ENCODE measurements around the gene IMPA2. TPM values are rescaled to one million over a fixed set of nuclear protein-coding genes. Genes with fewer than 3 reads are reported as not detected.

IMPA2 gene
- total and polyA plus RNA-seq, 3 donors from 2014 or later: 16.6 to 21.3 (median 16.7) TPM

DNA sequence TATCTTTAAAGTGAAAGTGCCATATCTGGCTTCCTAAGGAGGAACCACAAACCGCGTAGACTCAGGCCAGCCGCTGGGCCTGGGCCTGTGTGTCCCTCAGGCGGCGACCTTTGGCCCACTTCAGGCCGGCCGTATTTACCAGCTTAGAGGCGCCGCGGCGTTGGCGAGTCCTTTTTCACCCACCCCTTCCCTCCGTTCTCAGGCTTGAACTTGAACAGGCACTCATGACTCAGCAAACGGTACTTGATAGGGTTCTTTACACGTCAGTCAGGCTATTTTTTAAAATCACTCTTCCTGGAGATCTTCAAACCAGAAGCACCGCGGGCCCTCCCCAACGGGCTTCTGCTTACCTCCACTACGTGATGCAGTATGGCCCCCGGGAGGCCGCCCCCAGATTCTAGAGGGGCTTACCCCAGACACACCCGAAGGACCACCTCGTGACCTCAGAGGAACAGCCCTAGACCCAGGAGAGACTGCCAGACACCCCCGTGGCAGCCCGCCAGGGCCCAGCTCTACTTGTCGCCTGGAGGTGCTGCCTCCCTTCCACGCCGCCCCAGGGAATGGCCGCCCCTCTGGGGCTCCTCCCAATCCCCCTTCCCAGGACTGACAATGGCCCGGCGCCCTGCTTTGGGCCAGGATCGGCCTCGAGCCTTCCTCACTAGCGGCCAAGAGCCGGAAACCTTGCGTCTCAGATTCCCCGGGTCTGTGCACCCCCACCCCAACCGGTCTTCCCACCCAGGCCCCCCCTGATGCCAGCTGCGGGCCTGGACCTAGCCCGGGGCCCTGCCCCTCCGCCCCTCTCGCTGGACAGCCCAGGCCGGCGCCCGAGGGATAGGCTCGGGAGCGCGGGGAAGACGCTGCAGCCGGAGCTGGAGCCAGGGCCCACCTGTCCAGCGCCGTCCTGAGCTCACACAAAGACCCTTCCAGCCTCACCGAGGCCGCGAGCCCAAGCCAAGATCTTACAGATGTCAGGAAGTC is 33.8 kb upstream of the IMPA2 start:
- H3K36me3 ChIP-seq (ENCODE audit: low read depth, missing control alignments): no peaks in the 10 kb centered on the region
- peaks cover 10% of the 10 kb centered on the region for H3K4me1 ChIP-seq
- H3K27ac ChIP-seq: peak overlapping the region; percentile 84 to 94
- H3K4me3 ChIP-seq: peak overlapping the region; percentile 56 to 59
- H3K27me3 ChIP-seq: no peaks in the 10 kb centered on the region
- intact Hi-C loops (cut with DNase I; ENCODE audit: low total_unique reads): no loop called here
- WGBS, 2 donors: 7 to 13% methylated on average over 30 to 55 of the region's 55 CpGs
- DNase-seq: peak; percentile 94
- no peaks in the 10 kb centered on the region for H3K9me3 ChIP-seq
- TF ChIP-seq, protein P1, sequence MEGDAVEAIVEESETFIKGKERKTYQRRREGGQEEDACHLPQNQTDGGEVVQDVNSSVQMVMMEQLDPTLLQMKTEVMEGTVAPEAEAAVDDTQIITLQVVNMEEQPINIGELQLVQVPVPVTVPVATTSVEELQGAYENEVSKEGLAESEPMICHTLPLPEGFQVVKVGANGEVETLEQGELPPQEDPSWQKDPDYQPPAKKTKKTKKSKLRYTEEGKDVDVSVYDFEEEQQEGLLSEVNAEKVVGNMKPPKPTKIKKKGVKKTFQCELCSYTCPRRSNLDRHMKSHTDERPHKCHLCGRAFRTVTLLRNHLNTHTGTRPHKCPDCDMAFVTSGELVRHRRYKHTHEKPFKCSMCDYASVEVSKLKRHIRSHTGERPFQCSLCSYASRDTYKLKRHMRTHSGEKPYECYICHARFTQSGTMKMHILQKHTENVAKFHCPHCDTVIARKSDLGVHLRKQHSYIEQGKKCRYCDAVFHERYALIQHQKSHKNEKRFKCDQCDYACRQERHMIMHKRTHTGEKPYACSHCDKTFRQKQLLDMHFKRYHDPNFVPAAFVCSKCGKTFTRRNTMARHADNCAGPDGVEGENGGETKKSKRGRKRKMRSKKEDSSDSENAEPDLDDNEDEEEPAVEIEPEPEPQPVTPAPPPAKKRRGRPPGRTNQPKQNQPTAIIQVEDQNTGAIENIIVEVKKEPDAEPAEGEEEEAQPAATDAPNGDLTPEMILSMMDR (IDR thresholded peaks at IDR 0.05): no peak
- TF ChIP-seq POLR2A (IDR thresholded peaks at IDR 0.05): no peak

DNA sequence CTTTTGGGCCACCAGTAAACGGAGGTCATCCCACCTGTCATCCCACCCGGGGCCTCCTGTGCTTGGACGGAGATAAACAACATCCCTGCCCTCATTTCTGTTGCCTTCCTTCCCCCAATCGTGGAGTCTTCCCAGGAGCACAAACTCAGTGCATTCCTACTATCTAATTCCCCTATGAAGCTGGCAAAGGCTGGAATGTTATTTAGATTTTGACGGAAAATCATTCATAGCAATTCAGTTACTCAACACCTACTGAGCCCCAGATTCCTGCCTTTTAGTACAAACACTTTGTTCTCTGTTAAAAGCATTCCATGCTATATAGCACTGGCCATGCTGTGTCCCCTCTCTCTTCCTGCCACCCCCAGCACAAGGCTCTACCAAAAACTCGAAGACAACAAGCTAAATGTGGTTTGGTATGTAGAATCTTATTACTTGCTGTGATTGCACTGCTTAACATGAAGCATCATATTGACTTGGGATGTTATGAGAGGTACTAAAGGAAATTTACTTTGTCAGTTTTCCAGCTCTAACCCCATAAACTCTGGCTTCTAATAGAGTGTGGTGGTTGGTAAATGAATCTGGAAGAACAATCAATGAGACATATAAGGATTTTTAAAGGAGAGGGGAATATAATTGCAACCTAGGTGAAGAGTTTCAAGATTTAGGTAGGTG is 32.3 kb upstream of the IMPA2 start:
- no peaks in the 10 kb centered on the region for H3K9me3 ChIP-seq
- H3K27me3 ChIP-seq: no peaks in the 10 kb centered on the region
- no peak for TF ChIP-seq POLR2A (IDR thresholded peaks at IDR 0.05)
- TF ChIP-seq, protein P1 (IDR thresholded peaks at IDR 0.05): no peak
- DNase-seq: no peak
- H3K4me3 ChIP-seq: no peak overlapping the region
- 56 to 71% methylated on average over 6 of the region's 6 CpGs for WGBS, 2 donors
- H3K36me3 ChIP-seq (ENCODE audit: low read depth, missing control alignments): no peaks in the 10 kb centered on the region
- intact Hi-C loops (cut with DNase I; ENCODE audit: low total_unique reads): no loop called here
- peaks cover 10% of the 10 kb centered on the region for H3K4me1 ChIP-seq
- H3K27ac ChIP-seq: no peak overlapping the region

DNA sequence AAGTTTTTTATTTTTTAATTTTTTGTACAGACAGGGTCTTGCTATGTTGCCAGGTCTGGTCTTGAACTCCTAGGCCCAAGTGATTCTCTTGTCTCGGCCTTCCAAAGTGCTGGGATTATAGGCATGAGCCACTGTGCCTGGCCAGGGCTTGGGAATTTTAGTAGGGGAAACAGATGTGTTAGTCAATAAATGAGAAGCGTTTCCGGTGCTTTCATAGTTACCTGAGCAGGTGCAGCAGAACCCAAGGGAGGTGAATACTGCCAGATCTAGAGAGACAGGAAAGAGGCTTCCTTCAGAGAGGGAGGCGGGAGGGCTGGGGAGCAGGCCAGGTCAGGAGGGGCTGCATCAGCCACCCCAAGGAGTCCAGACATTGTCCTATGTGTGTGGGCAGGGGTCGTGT is 30.5 kb upstream of the IMPA2 start:
- no peaks in the 10 kb centered on the region for H3K36me3 ChIP-seq (ENCODE audit: low read depth, missing control alignments)
- H3K4me1 ChIP-seq: peaks cover 10% of the 10 kb centered on the region
- H3K27ac ChIP-seq: no peak overlapping the region
- intact Hi-C loops (cut with DNase I; ENCODE audit: low total_unique reads): no loop called here
- no peaks in the 10 kb centered on the region for H3K9me3 ChIP-seq
- no peak overlapping the region for H3K4me3 ChIP-seq
- TF ChIP-seq, protein P1 (IDR thresholded peaks at IDR 0.05): no peak
- TF ChIP-seq POLR2A (IDR thresholded peaks at IDR 0.05): no peak
- 79 to 88% methylated on average over 5 of the region's 5 CpGs for WGBS, 2 donors
- no peaks in the 10 kb centered on the region for H3K27me3 ChIP-seq
- no peak for DNase-seq

DNA sequence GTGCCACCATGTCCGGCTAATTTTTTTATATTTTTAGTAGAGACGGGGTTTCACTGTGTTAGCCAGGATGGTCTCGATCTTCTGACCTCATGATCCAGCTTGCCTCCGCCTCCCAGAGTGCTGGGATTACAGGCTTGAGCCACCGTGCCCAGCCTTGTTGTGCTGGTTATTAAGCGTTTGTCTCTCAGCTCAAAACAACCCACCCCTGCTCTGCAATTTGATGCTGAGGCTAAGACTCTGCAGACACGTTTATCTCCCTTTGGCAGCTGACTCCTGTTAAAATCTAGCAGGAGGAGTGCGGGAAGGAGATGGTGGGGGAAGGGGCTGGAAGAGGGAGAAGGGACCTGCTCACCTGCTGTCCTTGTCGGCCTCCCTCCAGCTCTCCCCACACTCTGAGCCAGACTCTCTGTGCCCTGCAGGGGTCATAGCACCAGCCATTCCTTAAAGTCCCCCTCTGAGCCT is 29.9 kb upstream of the IMPA2 start:
- TF ChIP-seq POLR2A (IDR thresholded peaks at IDR 0.05): no peak
- no peaks in the 10 kb centered on the region for H3K27me3 ChIP-seq
- H3K9me3 ChIP-seq: no peaks in the 10 kb centered on the region
- WGBS, 2 donors: 77 to 85% methylated on average over 9 of the region's 9 CpGs
- H3K4me3 ChIP-seq: no peak overlapping the region
- DNase-seq: no peak
- intact Hi-C loops (cut with DNase I; ENCODE audit: low total_unique reads): no loop called here
- H3K27ac ChIP-seq: no peak overlapping the region
- peaks cover 8% of the 10 kb centered on the region for H3K4me1 ChIP-seq
- no peaks in the 10 kb centered on the region for H3K36me3 ChIP-seq (ENCODE audit: low read depth, missing control alignments)

DNA sequence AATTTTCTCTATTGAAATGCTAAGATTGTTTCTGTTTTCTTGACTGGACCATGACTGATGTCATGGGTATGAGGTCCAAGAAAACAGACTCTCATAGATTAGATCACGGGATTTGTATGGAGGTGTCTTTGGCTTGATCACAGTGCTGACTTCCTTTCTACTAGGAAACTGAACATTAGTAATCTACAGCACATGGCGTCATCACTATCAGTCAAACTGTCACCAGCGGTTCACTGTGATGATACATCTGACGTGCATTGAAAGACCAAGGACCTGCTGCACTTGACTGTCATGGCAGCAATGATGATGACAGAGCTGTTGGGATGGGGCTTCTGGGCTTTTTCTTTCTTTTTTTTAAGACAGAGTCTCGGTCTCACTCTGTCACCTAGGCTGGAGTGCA is 28.2 kb upstream of the IMPA2 start:
- H3K4me1 ChIP-seq: no peaks in the 10 kb centered on the region
- no peak overlapping the region for H3K27ac ChIP-seq
- no peaks in the 10 kb centered on the region for H3K9me3 ChIP-seq
- TF ChIP-seq, protein P1 (IDR thresholded peaks at IDR 0.05): no peak
- TF ChIP-seq POLR2A (IDR thresholded peaks at IDR 0.05): no peak
- no peak overlapping the region for H3K4me3 ChIP-seq
- H3K27me3 ChIP-seq: no peaks in the 10 kb centered on the region
- 90% methylated on average over 5 of the region's 5 CpGs for WGBS, 2 donors
- H3K36me3 ChIP-seq (ENCODE audit: low read depth, missing control alignments): no peaks in the 10 kb centered on the region
- no peak for DNase-seq
- intact Hi-C loops (cut with DNase I; ENCODE audit: low total_unique reads): no loop called here

Measured in testis (tissue), 3 donors.